WERI-Rb-1 (cell line): ENCODE data around the gene WTAP.

Experiments
- DNase-seq: peaks from one replicate; pipeline ENCODE4 v3.0.0-alpha.2; 2020
- H3K27ac ChIP-seq: fragments of 250-450 bp; sonication (Bioruptor Pico); 2 replicates; pipeline ENCODE4 v1.5.1; 2020; ENCODE audit warnings: mild to moderate bottlenecking, moderate library complexity
- H3K27me3 ChIP-seq: fragments of 250-450 bp; sonication (Bioruptor Pico); 2 replicates; pipeline ENCODE4 v1.5.1; 2021; ENCODE audit warnings: mild to moderate bottlenecking, low read depth, moderate library complexity; ENCODE audit not compliant: insufficient read depth, severe bottlenecking
- H3K36me3 ChIP-seq: fragments of 250-450 bp; sonication (Bioruptor Pico); 2 replicates; pipeline ENCODE4 v1.5.1; 2020; ENCODE audit warnings: mild to moderate bottlenecking, moderate library complexity
- H3K4me3 ChIP-seq: 2 replicates; pipeline ENCODE4 v1.5.1; 2011; ENCODE audit warnings: low read depth, mild to moderate bottlenecking, control low read depth, low read length
- H3K9me3 ChIP-seq: fragments of 250-450 bp; sonication (Bioruptor Pico); 2 replicates; pipeline ENCODE4 v1.5.1; 2021; ENCODE audit warnings: mild to moderate bottlenecking, moderate library complexity; ENCODE audit not compliant: severe bottlenecking
- CTCF ChIP-seq: IDR thresholded peaks from 2 replicates; pipeline ENCODE4 v1.5.1; 2011; ENCODE audit warnings: low read depth, mild to moderate bottlenecking, control low read depth, inconsistent platforms, low read length

WTAP gene

GRCh38 chr6:159726918-159727716, at the start of gene WTAP:
Gene WTAP, plus strand, starts transcription at chr6:159727506. Its CDS starts 8,760 bp downstream, at chr6:159736266.
- TF ChIP-seq CTCF, result no peak
- Histone ChIP-seq H3K4me3 (peak within 1 kb of the TSS; percentile 99), H3K27me3 (no peaks in the 10 kb centered on the region), H3K27ac (peak within 1 kb of the TSS; percentile 100), H3K9me3 (no peaks in the 10 kb centered on the region), H3K36me3 (peaks cover 48% of the 10 kb centered on the region)
- peak; percentile 97 for DNase-seq

- H3K36me3 ChIP-seq, result peaks cover 32% of the 10 kb centered on the region
- no peak overlapping the region for H3K27ac ChIP-seq
- no peaks in the 10 kb centered on the region for H3K9me3 ChIP-seq
- TF ChIP-seq CTCF, result no peak
- no peak for DNase-seq
- H3K27me3 ChIP-seq, result no peaks in the 10 kb centered on the region
- H3K4me3 ChIP-seq, result no peak overlapping the region
Measured at GRCh38 chr6:159677506-159678165, 49.7 kb upstream of the WTAP start.

GRCh38 chr6:159678574-159678973, 48.7 kb upstream of the WTAP start:
- Histone ChIP-seq H3K9me3 (no peaks in the 10 kb centered on the region), H3K27me3 (no peaks in the 10 kb centered on the region), H3K4me3 (no peak overlapping the region), H3K36me3 (peaks cover 42% of the 10 kb centered on the region), H3K27ac (no peak overlapping the region)
- no peak for TF ChIP-seq CTCF
- DNase-seq, result no peak

GRCh38 chr6:159679091-159680077, 47.9 kb upstream of the WTAP start:
- no peak overlapping the region for H3K27ac ChIP-seq
- DNase-seq, result no peak
- no peaks in the 10 kb centered on the region for H3K27me3 ChIP-seq
- no peak for TF ChIP-seq CTCF
- no peaks in the 10 kb centered on the region for H3K9me3 ChIP-seq
- peaks cover 50% of the 10 kb centered on the region for H3K36me3 ChIP-seq
- H3K4me3 ChIP-seq, result no peak overlapping the region

- no peaks in the 10 kb centered on the region for H3K27me3 ChIP-seq
- H3K4me3 ChIP-seq, result no peak overlapping the region
- no peak for TF ChIP-seq CTCF
- H3K9me3 ChIP-seq, result no peaks in the 10 kb centered on the region
- H3K27ac ChIP-seq, result no peak overlapping the region
- H3K36me3 ChIP-seq, result peaks cover 54% of the 10 kb centered on the region
- no peak for DNase-seq
Measured at GRCh38 chr6:159680104-159680503, 47.2 kb upstream of the WTAP start.
